Measurements from ENCODE around the gene SLC12A7. TPM values are rescaled to one million over a fixed set of nuclear protein-coding genes. Genes with fewer than 3 reads are reported as not detected.

The SLC12A7 gene
- total RNA-seq, 6 experiments from 2014 or later = 0.07 to 0.09 (median 0.09) TPM; not detected in 3

- no peak for DNase-seq
- H3K27me3 Mint-ChIP-seq (ENCODE audit: insufficient read depth) = peaks cover 23% of the 10 kb centered on the region
- no peaks in the 10 kb centered on the region for H3K4me1 Mint-ChIP-seq (ENCODE audit: low read depth)
- H3K9me3 Mint-ChIP-seq = peaks cover 6% of the 10 kb centered on the region
- no peak for TF ChIP-seq CTCF (IDR thresholded peaks at IDR 0.05)
- H3K4me3 Mint-ChIP-seq = no peak overlapping the region
- H3K36me3 Mint-ChIP-seq (ENCODE audit: low read depth) = no peaks in the 10 kb centered on the region; the same call in 1 of the 2 replicates
- H3K27ac Mint-ChIP-seq = no peak overlapping the region
These were observed 45.0 kb upstream of the SLC12A7 start for GRCh38 chr5:1156754-1157460.

GRCh38 chr5:1156033-1156753 is 44.3 kb upstream of the SLC12A7 start:
- TF ChIP-seq CTCF (IDR thresholded peaks at IDR 0.05) = no peak
- Mint-ChIP-seq H3K36me3 (ENCODE audit: low read depth) (no peaks in the 10 kb centered on the region; the same call in 1 of the 2 replicates), H3K27me3 (ENCODE audit: insufficient read depth) (peaks cover 23% of the 10 kb centered on the region), H3K27ac (no peak overlapping the region), H3K4me3 (no peak overlapping the region), H3K4me1 (ENCODE audit: low read depth) (no peaks in the 10 kb centered on the region), H3K9me3 (peaks cover 6% of the 10 kb centered on the region)
- no peak for DNase-seq

GRCh38 chr5:1155191-1156032 is 43.5 kb upstream of the SLC12A7 start:
- no peak for TF ChIP-seq CTCF (IDR thresholded peaks at IDR 0.05)
- DNase-seq = no peak
- Mint-ChIP-seq H3K4me1 (ENCODE audit: low read depth) (no peaks in the 10 kb centered on the region), H3K4me3 (no peak overlapping the region), H3K36me3 (ENCODE audit: low read depth) (no peaks in the 10 kb centered on the region; the same call in 1 of the 2 replicates), H3K27ac (no peak overlapping the region), H3K9me3 (peaks cover 6% of the 10 kb centered on the region), H3K27me3 (ENCODE audit: insufficient read depth) (peaks cover 23% of the 10 kb centered on the region)

GRCh38 chr5:1153428-1153827 is 41.6 kb upstream of the SLC12A7 start:
- H3K4me1 Mint-ChIP-seq (ENCODE audit: low read depth) = no peaks in the 10 kb centered on the region
- H3K4me3 Mint-ChIP-seq = no peak overlapping the region
- H3K9me3 Mint-ChIP-seq = peaks cover 6% of the 10 kb centered on the region
- H3K27ac Mint-ChIP-seq = no peak overlapping the region
- DNase-seq = no peak
- no peak for TF ChIP-seq CTCF (IDR thresholded peaks at IDR 0.05)
- H3K36me3 Mint-ChIP-seq (ENCODE audit: low read depth) = no peaks in the 10 kb centered on the region; the same call in 1 of the 2 replicates
- peaks cover 26% of the 10 kb centered on the region for H3K27me3 Mint-ChIP-seq (ENCODE audit: insufficient read depth)

- Mint-ChIP-seq H3K27me3 (ENCODE audit: insufficient read depth) (peaks cover 25% of the 10 kb centered on the region), H3K4me1 (ENCODE audit: low read depth) (no peaks in the 10 kb centered on the region), H3K36me3 (ENCODE audit: low read depth) (no peaks in the 10 kb centered on the region; the same call in 1 of the 2 replicates), H3K9me3 (peaks cover 5% of the 10 kb centered on the region), H3K4me3 (no peak overlapping the region), H3K27ac (no peak overlapping the region)
- DNase-seq = no peak
- no peak for TF ChIP-seq CTCF (IDR thresholded peaks at IDR 0.05)
These were observed 41.0 kb upstream of the SLC12A7 start for GRCh38 chr5:1152771-1153282.

Data from HFFc6 (cell line).